ENCODE measurements around the gene LRP1.

DNA sequence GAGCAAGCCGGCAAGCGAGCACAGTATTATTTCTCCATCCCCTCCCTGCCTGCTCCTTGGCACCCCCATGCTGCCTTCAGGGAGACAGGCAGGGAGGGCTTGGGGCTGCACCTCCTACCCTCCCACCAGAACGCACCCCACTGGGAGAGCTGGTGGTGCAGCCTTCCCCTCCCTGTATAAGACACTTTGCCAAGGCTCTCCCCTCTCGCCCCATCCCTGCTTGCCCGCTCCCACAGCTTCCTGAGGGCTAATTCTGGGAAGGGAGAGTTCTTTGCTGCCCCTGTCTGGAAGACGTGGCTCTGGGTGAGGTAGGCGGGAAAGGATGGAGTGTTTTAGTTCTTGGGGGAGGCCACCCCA, 84.4 kb downstream of the LRP1 start:
- TF ChIP-seq, protein P1, sequence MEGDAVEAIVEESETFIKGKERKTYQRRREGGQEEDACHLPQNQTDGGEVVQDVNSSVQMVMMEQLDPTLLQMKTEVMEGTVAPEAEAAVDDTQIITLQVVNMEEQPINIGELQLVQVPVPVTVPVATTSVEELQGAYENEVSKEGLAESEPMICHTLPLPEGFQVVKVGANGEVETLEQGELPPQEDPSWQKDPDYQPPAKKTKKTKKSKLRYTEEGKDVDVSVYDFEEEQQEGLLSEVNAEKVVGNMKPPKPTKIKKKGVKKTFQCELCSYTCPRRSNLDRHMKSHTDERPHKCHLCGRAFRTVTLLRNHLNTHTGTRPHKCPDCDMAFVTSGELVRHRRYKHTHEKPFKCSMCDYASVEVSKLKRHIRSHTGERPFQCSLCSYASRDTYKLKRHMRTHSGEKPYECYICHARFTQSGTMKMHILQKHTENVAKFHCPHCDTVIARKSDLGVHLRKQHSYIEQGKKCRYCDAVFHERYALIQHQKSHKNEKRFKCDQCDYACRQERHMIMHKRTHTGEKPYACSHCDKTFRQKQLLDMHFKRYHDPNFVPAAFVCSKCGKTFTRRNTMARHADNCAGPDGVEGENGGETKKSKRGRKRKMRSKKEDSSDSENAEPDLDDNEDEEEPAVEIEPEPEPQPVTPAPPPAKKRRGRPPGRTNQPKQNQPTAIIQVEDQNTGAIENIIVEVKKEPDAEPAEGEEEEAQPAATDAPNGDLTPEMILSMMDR (IDR thresholded peaks at IDR 0.05), result no peak
- TF ChIP-seq ZFX (IDR thresholded peaks at IDR 0.05; ENCODE audit: borderline replicate concordance), result no peak

Data from 22Rv1 (cell line).